Fibroblast of upper back skin (primary cell): Measurements from ENCODE around the gene SPAG17.
"Not testable (repeated sequence)": the region's sequence is repeated elsewhere in the genome, so short reads cannot be mapped to it uniquely, and the experiment has no call there.

Experiments used
- DNase-seq: peaks from one replicate; pipeline ENCODE4 v3.0.0-alpha.2; 2013

The SPAG17 gene

GRCh38 chr1:117964290-117965038 lies 220.6 kb downstream of the SPAG17 start:
- DNase-seq: peak; percentile 10

GRCh38 chr1:117959364-117959763 lies 225.7 kb downstream of the SPAG17 start:
- peak; percentile 39 for DNase-seq

- DNase-seq: no peak
These were observed 232.6 kb downstream of the SPAG17 start for GRCh38 chr1:117952386-117952785.

- peak; percentile 26 for DNase-seq
These were observed 242.7 kb downstream of the SPAG17 start for GRCh38 chr1:117942293-117942692.

GRCh38 chr1:117933769-117934168 lies 251.3 kb downstream of the SPAG17 start:
- no peak for DNase-seq

- DNase-seq: no peak
These were observed 252.5 kb downstream of the SPAG17 start for GRCh38 chr1:117932576-117932975.

GRCh38 chr1:117930484-117930883 lies 254.5 kb downstream of the SPAG17 start:
- DNase-seq: no peak

- DNase-seq: no peak
These were observed 254.9 kb downstream of the SPAG17 start for GRCh38 chr1:117930173-117930447.

- DNase-seq: peak; percentile 95
These were observed 255.5 kb downstream of the SPAG17 start, which contains the start of the genes GDAP2 and WDR3 for GRCh38 chr1:117929343-117930172. Gene GDAP2 (minus strand): TSS chr1:117929621. CDS start chr1:117920357, 9,264 bp downstream. Gene WDR3 (plus strand): TSS chr1:117929739. CDS start chr1:117933320, 3,581 bp downstream.

GRCh38 chr1:117928881-117929342 lies 256.1 kb downstream of the SPAG17 start:
- DNase-seq: peak; percentile 33

- DNase-seq: no peak
These were observed 259.0 kb downstream of the SPAG17 start for GRCh38 chr1:117925981-117926380.

GRCh38 chr1:117922717-117923116 lies 262.3 kb downstream of the SPAG17 start:
- not testable (repeated sequence) for DNase-seq

- no peak for DNase-seq
These were observed 263.0 kb downstream of the SPAG17 start for GRCh38 chr1:117921991-117922390.

- DNase-seq: peak; percentile 9
These were observed 265.7 kb downstream of the SPAG17 start for GRCh38 chr1:117919376-117919775.

- no peak for DNase-seq
These were observed 274.0 kb downstream of the SPAG17 start for GRCh38 chr1:117911051-117911450.

GRCh38 chr1:117905019-117905418 lies 280.0 kb downstream of the SPAG17 start:
- DNase-seq: no peak

- no peak for DNase-seq
These were observed 280.5 kb downstream of the SPAG17 start for GRCh38 chr1:117904485-117904884.
